GM23338 (cell line): ENCODE measurements around the gene UBE2Q2. TPM values are rescaled to one million over a fixed set of nuclear protein-coding genes. Genes with fewer than 3 reads are reported as not detected.
A peak's percentile ranks its signal among the peaks of the same experiment; 100 is the strongest.

Experiments
- ATAC-seq: fragments of 200-7000 bp; cut with Tn5 transposase; 3 replicates; pipeline ENCODE4 v1.9.1; 2020
- DNase-seq: peaks from one replicate; pipeline ENCODE4 v3.0.0-alpha.2; 2015; ENCODE audit warnings: low spot score
- H2AFZ ChIP-seq: fragments of 200-600 bp; sonication (generic); 2 replicates; pipeline ENCODE4 v1.8.0; 2016; ENCODE audit warnings: antibody characterized with exemption, mild to moderate bottlenecking, moderate library complexity
- H3F3A ChIP-seq: fragments of 200-600 bp; sonication (generic); replicated peaks from 2 replicates; pipeline ENCODE4 v1.8.0; 2017; ENCODE audit warnings: antibody characterized with exemption, mixed run types, low read depth
- H3K27ac ChIP-seq: fragments of 200-600 bp; sonication (generic); 2 replicates; pipeline ENCODE4 v1.6.1; 2016; ENCODE audit warnings: low read depth
- H3K27me3 ChIP-seq: fragments of 200-600 bp; sonication (generic); 2 replicates; pipeline ENCODE4 v1.8.0; 2016; ENCODE audit warnings: mild to moderate bottlenecking, mixed run types, moderate library complexity; ENCODE audit not compliant: insufficient read depth
- H3K36me3 ChIP-seq: fragments of 200-600 bp; sonication (generic); 2 replicates; pipeline ENCODE4 v1.8.0; 2016; ENCODE audit warnings: mild to moderate bottlenecking; ENCODE audit not compliant: insufficient read depth
- H3K4me1 ChIP-seq: fragments of 200-600 bp; sonication (generic); 2 replicates; pipeline ENCODE4 v1.8.0; 2016; ENCODE audit warnings: mild to moderate bottlenecking, moderate library complexity; ENCODE audit not compliant: insufficient read depth
- H3K4me2 ChIP-seq: fragments of 200-600 bp; sonication (generic); 2 replicates; pipeline ENCODE4 v1.7.1; 2017; ENCODE audit warnings: mixed run types
- H3K4me3 ChIP-seq: fragments of 200-600 bp; sonication (generic); 2 replicates; pipeline ENCODE4 v1.6.1; 2016; ENCODE audit warnings: mixed run types
- H3K79me2 ChIP-seq: fragments of 200-600 bp; sonication (generic); replicated peaks from 2 replicates; pipeline ENCODE4 v1.8.0; 2017; ENCODE audit warnings: mild to moderate bottlenecking; ENCODE audit not compliant: insufficient read depth
- H3K9me2 ChIP-seq: fragments of 200-600 bp; sonication (generic); 2 replicates; pipeline ENCODE4 v1.8.0; 2017; ENCODE audit not compliant: insufficient read depth
- H4K20me1 ChIP-seq: fragments of 200-600 bp; sonication (generic); replicated peaks from 2 replicates; pipeline ENCODE4 v1.8.0; 2017; ENCODE audit warnings: mild to moderate bottlenecking; ENCODE audit not compliant: insufficient read depth
- H3K27ac Mint-ChIP-seq: 2 replicates; pipeline ENCODE4 v1.8.0; 2020; ENCODE audit warnings: inconsistent platforms, mild to moderate bottlenecking, moderate library complexity, mixed read lengths
- H3K27me3 Mint-ChIP-seq: 3 replicates; pipeline ENCODE4 v1.8.0; 2022; ENCODE audit warnings: low read depth, mild to moderate bottlenecking, moderate library complexity, mixed read lengths, inconsistent platforms; ENCODE audit not compliant: insufficient read depth, poor library complexity
- H3K36me3 Mint-ChIP-seq: 3 replicates; pipeline ENCODE4 v1.8.0; 2021; ENCODE audit warnings: low read depth, mild to moderate bottlenecking, inconsistent platforms, moderate library complexity, mixed read lengths
- H3K4me1 Mint-ChIP-seq: 3 replicates; pipeline ENCODE4 v1.8.0; 2020; ENCODE audit warnings: mild to moderate bottlenecking, inconsistent platforms, mixed read lengths
- H3K4me3 Mint-ChIP-seq: 3 replicates; pipeline ENCODE4 v1.8.0; 2021; ENCODE audit warnings: moderate library complexity, mild to moderate bottlenecking, inconsistent platforms, mixed read lengths
- H3K9me3 Mint-ChIP-seq: 3 replicates; pipeline ENCODE4 v1.8.0; 2020; ENCODE audit warnings: moderate library complexity, mild to moderate bottlenecking, inconsistent platforms, mixed read lengths
- CREB1 ChIP-seq: fragments of 250-450 bp; sonication (Bioruptor Pico); IDR thresholded peaks from 2 replicates; pipeline ENCODE4 v1.5.0; 2020; ENCODE audit warnings: low read depth, mild to moderate bottlenecking, moderate library complexity
- EZH2 ChIP-seq: fragments of 200-600 bp; sonication (generic); IDR thresholded peaks from one replicate; pipeline ENCODE4 v1.8.0; 2017; ENCODE audit warnings: antibody characterized with exemption, mild to moderate bottlenecking, low read depth; ENCODE audit not compliant: unreplicated experiment
- EZH2phosphoT487 ChIP-seq: fragments of 200-600 bp; sonication (generic); IDR thresholded peaks from one replicate; pipeline ENCODE4 v1.8.1; 2018; ENCODE audit warnings: antibody characterized with exemption; ENCODE audit not compliant: unreplicated experiment
- JUNB ChIP-seq: IDR thresholded peaks from one replicate; pipeline ENCODE4 v1.6.1; 2016; ENCODE audit warnings: antibody characterized with exemption; ENCODE audit not compliant: unreplicated experiment
- NANOG ChIP-seq: IDR thresholded peaks from 2 replicates; pipeline ENCODE4 v1.6.1; 2016; ENCODE audit warnings: antibody characterized with exemption, borderline replicate concordance
- POLR2AphosphoS5 ChIP-seq: IDR thresholded peaks from 2 replicates; pipeline ENCODE4 v1.6.1; 2016; ENCODE audit warnings: antibody characterized with exemption, low read depth
- REST ChIP-seq: IDR thresholded peaks from one replicate; pipeline ENCODE4 v1.6.1; 2018; ENCODE audit warnings: antibody characterized with exemption; ENCODE audit not compliant: unreplicated experiment
- STAT1 ChIP-seq: IDR thresholded peaks from one replicate; pipeline ENCODE4 v1.6.1; 2016; ENCODE audit warnings: antibody characterized with exemption; ENCODE audit not compliant: unreplicated experiment
- ZNF114 ChIP-seq: fragments of 250-450 bp; sonication (Bioruptor Pico); IDR thresholded peaks from 2 replicates; pipeline ENCODE4 v1.5.0; 2020; ENCODE audit warnings: mild to moderate bottlenecking, moderate library complexity
- ZNF331 ChIP-seq: fragments of 250-450 bp; sonication (Bioruptor Pico); IDR thresholded peaks from 2 replicates; pipeline ENCODE4 v1.5.0; 2020; ENCODE audit warnings: low read depth, mild to moderate bottlenecking, moderate library complexity
- ZNF462 ChIP-seq: fragments of 250-450 bp; sonication (Bioruptor Pico); IDR thresholded peaks from 2 replicates; pipeline ENCODE4 v1.5.0; 2020; ENCODE audit warnings: mild to moderate bottlenecking, moderate library complexity
- polyA plus RNA-seq: library from polyadenylated mRNA; unstranded; fragments of >200 nt; fragmentation: Nextera tagmentation; extraction: Ambion mirVana; gene quantifications from 2 replicates; pipeline ENCODE4 v1.2.1, GENCODE V29; 2016
- total RNA-seq: library from RNA; depleted of rRNA; stranded (reverse); fragments of >200 nt; shearing (Covaris generic); gene quantifications from 2 replicates; pipeline ENCODE4 v1.2.3, GENCODE V29; 2014
- TF ChIP-seq, protein P1 (sequence below), 2 experiments: fragments of 200-600 bp in 1 of 2; sonication (generic) in 1 of 2; conservative IDR thresholded peaks; 2 replicates each; pipeline versions ENCODE4 v1.5.1 to v1.6.1; 2016 to 2017; ENCODE audit warnings: antibody characterized with exemption in 2 of 2, low read depth in 2 of 2, mild to moderate bottlenecking in 2 of 2, moderate library complexity in 1 of 2

Gene UBE2Q2
- total and polyA plus RNA-seq, 2 experiments from 2014 or later, result 23.7 to 29.3 TPM

GRCh38 chr15:75927601-75928000 is 84.4 kb downstream of the UBE2Q2 start:
- peaks cover 34% of the 10 kb centered on the region for H4K20me1 ChIP-seq
- no peak overlapping the region for H3K4me3 ChIP-seq
- DNase-seq, result no peak

More at GRCh38 chr15:75927601-75928000, 84.4 kb downstream of the UBE2Q2 start:
- no peak overlapping the region for H2AFZ ChIP-seq
- H3K9me2 ChIP-seq, result no peaks in the 10 kb centered on the region
- Mint-ChIP-seq H3K9me3 (no peaks in the 10 kb centered on the region), H3K27ac (peak overlapping the region; percentile 49; the same call in 1 of the 2 replicates), H3K36me3 (peaks cover 34% of the 10 kb centered on the region), H3K27me3 (no peaks in the 10 kb centered on the region), H3K4me1 (peaks cover 41% of the 10 kb centered on the region), H3K4me3 (no peak overlapping the region)
- H3K27ac ChIP-seq, result no peak overlapping the region
- peaks cover 52% of the 10 kb centered on the region for H3K79me2 ChIP-seq
- H3K36me3 ChIP-seq, result peaks cover 21% of the 10 kb centered on the region
- no peaks in the 10 kb centered on the region; the same call in 1 of the 2 replicates for H3F3A ChIP-seq
- no peak for TF ChIP-seq JUNB
- no peak for TF ChIP-seq EZH2phosphoT487
- TF ChIP-seq, protein P1, sequence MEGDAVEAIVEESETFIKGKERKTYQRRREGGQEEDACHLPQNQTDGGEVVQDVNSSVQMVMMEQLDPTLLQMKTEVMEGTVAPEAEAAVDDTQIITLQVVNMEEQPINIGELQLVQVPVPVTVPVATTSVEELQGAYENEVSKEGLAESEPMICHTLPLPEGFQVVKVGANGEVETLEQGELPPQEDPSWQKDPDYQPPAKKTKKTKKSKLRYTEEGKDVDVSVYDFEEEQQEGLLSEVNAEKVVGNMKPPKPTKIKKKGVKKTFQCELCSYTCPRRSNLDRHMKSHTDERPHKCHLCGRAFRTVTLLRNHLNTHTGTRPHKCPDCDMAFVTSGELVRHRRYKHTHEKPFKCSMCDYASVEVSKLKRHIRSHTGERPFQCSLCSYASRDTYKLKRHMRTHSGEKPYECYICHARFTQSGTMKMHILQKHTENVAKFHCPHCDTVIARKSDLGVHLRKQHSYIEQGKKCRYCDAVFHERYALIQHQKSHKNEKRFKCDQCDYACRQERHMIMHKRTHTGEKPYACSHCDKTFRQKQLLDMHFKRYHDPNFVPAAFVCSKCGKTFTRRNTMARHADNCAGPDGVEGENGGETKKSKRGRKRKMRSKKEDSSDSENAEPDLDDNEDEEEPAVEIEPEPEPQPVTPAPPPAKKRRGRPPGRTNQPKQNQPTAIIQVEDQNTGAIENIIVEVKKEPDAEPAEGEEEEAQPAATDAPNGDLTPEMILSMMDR (conservative IDR thresholded peaks at IDR 0.05; ENCODE audit: low read depth in 2 of 2), result no peak
- TF ChIP-seq ZNF462, result no peak
- no peak for TF ChIP-seq STAT1
- TF ChIP-seq NANOG, result no peak
- TF ChIP-seq EZH2, result no peak
- no peak for TF ChIP-seq ZNF114 (CRISPR knock-in tag)
- TF ChIP-seq POLR2AphosphoS5, result no peak
- TF ChIP-seq REST, result no peak
- no peak for TF ChIP-seq ZNF331 (CRISPR knock-in tag)
- TF ChIP-seq CREB1, result no peak
- no peaks in the 10 kb centered on the region for H3K27me3 ChIP-seq
- ATAC-seq, result no peak
- no peak overlapping the region for H3K4me2 ChIP-seq
- H3K4me1 ChIP-seq, result peaks cover 26% of the 10 kb centered on the region
